Spinal cord (tissue), 10 donors: ENCODE measurements around the gene SSR4. TPM values are rescaled to one million over a fixed set of nuclear protein-coding genes. Genes with fewer than 3 reads are reported as not detected.

Experiments
- DNase-seq, 6 donors: peaks; one replicate each; pipeline versions ENCODE4 v3.0.0 to v3.0.0-alpha.2; 2013 to 2015; ENCODE audit warnings: low spot score in 6 of 6, low read depth in 4 of 6
- H3K27ac ChIP-seq: one replicate; pipeline ENCODE4 v1.5.1; 2013; ENCODE audit warnings: low read depth, low read length, control low read depth
- H3K27me3 ChIP-seq: one replicate; pipeline ENCODE4 v1.6.1; 2013; ENCODE audit warnings: low read length; ENCODE audit not compliant: control insufficient read depth, insufficient read depth
- H3K36me3 ChIP-seq: one replicate; pipeline ENCODE4 v1.6.1; 2013; ENCODE audit warnings: low read length; ENCODE audit not compliant: control insufficient read depth, insufficient read depth
- H3K4me1 ChIP-seq: one replicate; pipeline ENCODE4 v1.6.1; 2013; ENCODE audit warnings: low read length; ENCODE audit not compliant: control insufficient read depth, insufficient read depth
- H3K4me3 ChIP-seq: one replicate; pipeline ENCODE4 v1.5.1; 2013; ENCODE audit warnings: low read depth, low read length, control low read depth
- H3K9me3 ChIP-seq: one replicate; pipeline ENCODE4 v1.6.1; 2013; ENCODE audit warnings: low read length; ENCODE audit not compliant: control insufficient read depth, insufficient read depth
- WGBS: methylation state at CpG from one replicate; pipeline ENCODE4 v1.1.5; 2013; ENCODE audit warnings: missing lambda C conversion rate; ENCODE audit not compliant: insufficient coverage; 5-methylcytosine and 5-hydroxymethylcytosine counted together
- polyA plus RNA-seq, 2 donors: library from polyadenylated mRNA; unstranded; fragments of 120-200 nt; gene quantifications; one replicate each; pipeline ENCODE4 v1.2.1, GENCODE V29; 2013; ENCODE audit not compliant: insufficient read length in 2 of 2
- total RNA-seq, 2 donors: library from RNA; depleted of rRNA in 1 of 2; stranded (reverse); fragments of 120-200 nt in 1 of 2; fragments of >200 nt in 1 of 2; gene quantifications; one replicate each; pipeline versions ENCODE4 v1.2.3 to v1.2.4, GENCODE V29; 2013 to 2014
- donor health status: healthy.

SSR4 gene
- total and polyA plus RNA-seq, 4 donors: 95.5 to 317 (median 176) TPM

GRCh38 chrX:153762626-153763173, 31.8 kb upstream of the SSR4 start:
- DNase-seq: no peak
- H3K27ac ChIP-seq: no peak overlapping the region
- H3K27me3 ChIP-seq: no peaks in the 10 kb centered on the region
- no peaks in the 10 kb centered on the region for H3K9me3 ChIP-seq
- H3K4me3 ChIP-seq: no peak overlapping the region
- 86% methylated on average over 11 of the region's 14 CpGs for WGBS
- peaks cover 38% of the 10 kb centered on the region for H3K4me1 ChIP-seq
- peaks cover 13% of the 10 kb centered on the region for H3K36me3 ChIP-seq

- peaks cover 21% of the 10 kb centered on the region for H3K36me3 ChIP-seq
- H3K9me3 ChIP-seq: no peaks in the 10 kb centered on the region
- no peaks in the 10 kb centered on the region for H3K27me3 ChIP-seq
- DNase-seq: no peak
- H3K4me1 ChIP-seq: peaks cover 45% of the 10 kb centered on the region
- no peak overlapping the region for H3K4me3 ChIP-seq
- no peak overlapping the region for H3K27ac ChIP-seq
- 83% methylated on average over 18 of the region's 18 CpGs for WGBS
Observed at GRCh38 chrX:153763298-153763932, 31.1 kb upstream of the SSR4 start.

- Histone ChIP-seq H3K27ac (peak within 1 kb of the TSS; percentile 83), H3K36me3 (peaks cover 28% of the 10 kb centered on the region), H3K9me3 (no peaks in the 10 kb centered on the region), H3K4me3 (peak within 1 kb of the TSS; percentile 43), H3K27me3 (no peaks in the 10 kb centered on the region), H3K4me1 (peaks cover 53% of the 10 kb centered on the region)
- 38% methylated on average over 22 of the region's 26 CpGs for WGBS
- peak in 2 of 6 donors; percentile 78 to 80 for DNase-seq
Observed at GRCh38 chrX:153763989-153764755, 30.3 kb upstream of the SSR4 start, which contains the start of gene PLXNB3. PLXNB3 (plus strand) TSS chrX:153764249; CDS start chrX:153765536, 1,287 bp downstream.

- H3K9me3 ChIP-seq: no peaks in the 10 kb centered on the region
- 53% methylated on average over 3 of the region's 7 CpGs for WGBS
- H3K4me1 ChIP-seq: peaks cover 59% of the 10 kb centered on the region
- no peak for DNase-seq
- no peaks in the 10 kb centered on the region for H3K27me3 ChIP-seq
- H3K36me3 ChIP-seq: peaks cover 34% of the 10 kb centered on the region
- H3K27ac ChIP-seq: peak overlapping the region; percentile 83
- peak overlapping the region; percentile 43 for H3K4me3 ChIP-seq
Observed at GRCh38 chrX:153764786-153765137, 29.7 kb upstream of the SSR4 start.

GRCh38 chrX:153765138-153766079, 29.1 kb upstream of the SSR4 start:
- peaks cover 65% of the 10 kb centered on the region for H3K4me1 ChIP-seq
- H3K4me3 ChIP-seq: peak overlapping the region; percentile 43
- H3K9me3 ChIP-seq: no peaks in the 10 kb centered on the region
- 54% methylated on average over 27 of the region's 27 CpGs for WGBS
- no peaks in the 10 kb centered on the region for H3K27me3 ChIP-seq
- H3K36me3 ChIP-seq: peaks cover 41% of the 10 kb centered on the region
- H3K27ac ChIP-seq: peak overlapping the region; percentile 83
- peak in 2 of 6 donors; percentile 36 to 79 for DNase-seq

- no peaks in the 10 kb centered on the region for H3K27me3 ChIP-seq
Observed at GRCh38 chrX:153766098-153766817, 28.2 kb upstream of the SSR4 start.

GRCh38 chrX:153766871-153767673, 27.4 kb upstream of the SSR4 start:
- DNase-seq: no peak
- Histone ChIP-seq H3K4me1 (peaks cover 71% of the 10 kb centered on the region), H3K9me3 (no peaks in the 10 kb centered on the region), H3K4me3 (peak overlapping the region; percentile 43), H3K36me3 (peaks cover 57% of the 10 kb centered on the region), H3K27ac (peak overlapping the region; percentile 71), H3K27me3 (no peaks in the 10 kb centered on the region)
- WGBS: 72% methylated on average over 53 of the region's 56 CpGs

More at GRCh38 chrX:153766098-153766817, 28.2 kb upstream of the SSR4 start:
- WGBS: 48% methylated on average over 19 of the region's 21 CpGs
- DNase-seq: peak in 2 of 6 donors; percentile 66 to 69
- Histone ChIP-seq H3K4me3 (peak overlapping the region; percentile 43), H3K36me3 (peaks cover 49% of the 10 kb centered on the region), H3K27ac (peak overlapping the region; percentile 83), H3K9me3 (no peaks in the 10 kb centered on the region), H3K4me1 (peaks cover 71% of the 10 kb centered on the region)

GRCh38 chrX:153767674-153768055, 26.8 kb upstream of the SSR4 start:
- no peak for DNase-seq
- Histone ChIP-seq H3K9me3 (no peaks in the 10 kb centered on the region), H3K27me3 (no peaks in the 10 kb centered on the region), H3K4me3 (peak overlapping the region; percentile 43), H3K36me3 (peaks cover 63% of the 10 kb centered on the region), H3K27ac (no peak overlapping the region), H3K4me1 (peaks cover 71% of the 10 kb centered on the region)
- WGBS: 82% methylated on average over 20 of the region's 20 CpGs
